Testis (tissue), 3 donors: Measurements from ENCODE around the gene A4GNT. TPM values are rescaled to one million over a fixed set of nuclear protein-coding genes. Genes with fewer than 3 reads are reported as not detected.
"Not testable (repeated sequence)": the region's sequence is repeated elsewhere in the genome, so short reads cannot be mapped to it uniquely, and the experiment has no call there.

ENCODE experiments used
- DNase-seq: peaks from one replicate; pipeline ENCODE4 v3.0.0-alpha.2; 2019
- H3K27ac ChIP-seq, 2 donors: fragments of 200-600 bp; sonication (generic); one replicate each; pipeline ENCODE4 v1.5.1; 2019
- H3K27me3 ChIP-seq: fragments of 200-600 bp; sonication (generic); one replicate; pipeline ENCODE4 v1.5.1; 2019
- H3K36me3 ChIP-seq: fragments of 200-600 bp; sonication (generic); one replicate; pipeline ENCODE4 v1.5.1; 2017; ENCODE audit warnings: low read depth; ENCODE audit errors: missing control alignments
- H3K4me1 ChIP-seq: fragments of 200-600 bp; sonication (generic); one replicate; pipeline ENCODE4 v1.5.1; 2019
- H3K4me3 ChIP-seq, 2 donors: fragments of 200-600 bp; sonication (generic); one replicate each; pipeline ENCODE4 v1.5.1; 2017 to 2019
- H3K9me3 ChIP-seq: fragments of 200-600 bp; sonication (generic); one replicate; pipeline ENCODE4 v1.5.1; 2017
- CTCF ChIP-seq, 3 experiments: fragments of 450-650 bp in 2 of 3; fragments of 200-600 bp in 1 of 3; sonication (generic) in 1 of 3; IDR thresholded peaks; one replicate each; pipeline ENCODE4 v1.5.1; 2016 to 2019; ENCODE audit warnings: antibody characterized with exemption in 3 of 3, mild to moderate bottlenecking in 2 of 3, moderate library complexity in 1 of 3
- POLR2A ChIP-seq: fragments of 450-650 bp; IDR thresholded peaks from one replicate; pipeline ENCODE4 v1.6.1; 2017; ENCODE audit warnings: antibody characterized with exemption, mild to moderate bottlenecking, moderate library complexity
- WGBS, 2 donors: methylation state at CpG; one replicate each; pipeline ENCODE4 v1.1.5; 2018; 5-methylcytosine and 5-hydroxymethylcytosine counted together
- intact Hi-C: fragments of 100-400 bp; cut with DNase I; formaldehyde crosslinking; loops from one replicate; pipeline ENCODE4 v1.15.1; 2023; ENCODE audit warnings: low total_unique reads
- polyA plus RNA-seq: library from polyadenylated mRNA; stranded (reverse); fragments of 350-450 nt; fragmentation: Illumina TruSeq; extraction: RNeasy Lipid Tissue Mini Kit (QIAGEN cat#74804); gene quantifications from one replicate; pipeline ENCODE4 v1.2.3, GENCODE V29; 2014; ENCODE audit warnings: low read depth, low replicate concordance; ENCODE audit not compliant: insufficient read depth
- total RNA-seq, 2 donors: library from RNA; depleted of rRNA; stranded (reverse); fragments of >200 nt; gene quantifications; one replicate each; pipeline ENCODE4 v1.2.3, GENCODE V29; 2016

A4GNT gene
- total and polyA plus RNA-seq, 3 donors from 2014 or later, result not detected

GRCh38 chr3:138103466-138103865, 28.7 kb downstream of the A4GNT start:
- Histone ChIP-seq H3K4me1 (no peaks in the 10 kb centered on the region), H3K36me3 (no peaks in the 10 kb centered on the region), H3K27ac (no peak overlapping the region), H3K4me3 (no peak overlapping the region), H3K9me3 (no peaks in the 10 kb centered on the region), H3K27me3 (no peaks in the 10 kb centered on the region)
- DNase-seq, result no peak
- no peak for TF ChIP-seq POLR2A
- TF ChIP-seq CTCF (IDR thresholded peaks at IDR 0.05), result no peak
- intact Hi-C loops, result no loop called here
- 95% methylated on average over 7 to 19 of the region's 19 CpGs for WGBS, 2 donors

- H3K36me3 ChIP-seq, DNase-seq, intact Hi-C loops, H3K4me3 ChIP-seq, H3K27me3 ChIP-seq, H3K27ac ChIP-seq, H3K9me3 ChIP-seq, H3K4me1 ChIP-seq: not testable (repeated sequence)
- 84 to 91% methylated on average over 15 to 22 of the region's 22 CpGs for WGBS, 2 donors
Observed at GRCh38 chr3:138101351-138101940, 30.7 kb downstream of the A4GNT start.

- no peaks in the 10 kb centered on the region for H3K9me3 ChIP-seq
- no peak for TF ChIP-seq CTCF (IDR thresholded peaks at IDR 0.05)
- TF ChIP-seq POLR2A, result no peak
- H3K27me3 ChIP-seq, result no peaks in the 10 kb centered on the region
- intact Hi-C loops, result no loop called here
- no peaks in the 10 kb centered on the region for H3K4me1 ChIP-seq
- H3K36me3 ChIP-seq, result no peaks in the 10 kb centered on the region
- no peak overlapping the region for H3K4me3 ChIP-seq
- no peak overlapping the region for H3K27ac ChIP-seq
- DNase-seq, result no peak
Observed at GRCh38 chr3:138099417-138099816, 32.8 kb downstream of the A4GNT start.

- H3K27me3 ChIP-seq, result no peaks in the 10 kb centered on the region
- intact Hi-C loops, result no loop called here
- H3K9me3 ChIP-seq, result no peaks in the 10 kb centered on the region
- H3K4me3 ChIP-seq, result no peak overlapping the region
- H3K27ac ChIP-seq, result no peak overlapping the region
- 85 to 86% methylated on average over 8 to 12 of the region's 12 CpGs for WGBS, 2 donors
- no peaks in the 10 kb centered on the region for H3K36me3 ChIP-seq
- TF ChIP-seq CTCF (IDR thresholded peaks at IDR 0.05) (no peak), POLR2A (no peak)
- DNase-seq, result no peak
- H3K4me1 ChIP-seq, result no peaks in the 10 kb centered on the region
Observed at GRCh38 chr3:138097192-138098172, 34.7 kb downstream of the A4GNT start.

GRCh38 chr3:138093721-138094120, 38.5 kb downstream of the A4GNT start:
- TF ChIP-seq CTCF (IDR thresholded peaks at IDR 0.05) (no peak), POLR2A (no peak)
- no peaks in the 10 kb centered on the region for H3K27me3 ChIP-seq
- WGBS, 2 donors, result 50% methylated on average over 2 of the region's 2 CpGs
- H3K27ac ChIP-seq, result no peak overlapping the region
- H3K36me3 ChIP-seq, result no peaks in the 10 kb centered on the region
- no peaks in the 10 kb centered on the region for H3K4me1 ChIP-seq
- H3K4me3 ChIP-seq, result no peak overlapping the region
- DNase-seq, result no peak
- no peaks in the 10 kb centered on the region for H3K9me3 ChIP-seq
- intact Hi-C loops, result no loop called here
